Gastrocnemius medialis (tissue), 4 donors: ENCODE measurements around the gene HGS. TPM values are rescaled to one million over a fixed set of nuclear protein-coding genes. Genes with fewer than 3 reads are reported as not detected.
"Not testable (repeated sequence)": the region's sequence is repeated elsewhere in the genome, so short reads cannot be mapped to it uniquely, and the experiment has no call there.

Experiments used
- ATAC-seq, 2 donors: fragments of 150-250 bp; one replicate each; pipeline ENCODE4 v1.9.1; 2016
- DNase-seq, 2 donors: peaks; one replicate each; pipeline ENCODE4 v3.0.0-alpha.2; 2019
- H3K27ac ChIP-seq, 4 donors: fragments of 200-600 bp; sonication (generic); 1 replicate in 1 of 4; 2 replicates in 3 of 4; pipeline ENCODE4 v1.5.1; 2016 to 2018; ENCODE audit warnings: mild to moderate bottlenecking in 2 of 4, moderate library complexity in 1 of 4
- H3K27me3 ChIP-seq, 3 donors: fragments of 200-600 bp; sonication (generic) in 2 of 3; 1 replicate in 1 of 3; 2 replicates in 2 of 3; pipeline versions ENCODE4 v1.5.1 to v1.6.0; 2016 to 2019; ENCODE audit warnings: mild to moderate bottlenecking in 1 of 3, moderate library complexity in 1 of 3
- H3K36me3 ChIP-seq, 2 donors: fragments of 200-600 bp; sonication (generic) in 1 of 2; one replicate each; pipeline ENCODE4 v1.5.1; 2017 to 2018
- H3K4me1 ChIP-seq, 2 donors: fragments of 200-600 bp; sonication (generic) in 1 of 2; one replicate each; pipeline ENCODE4 v1.5.1; 2016 to 2017; ENCODE audit warnings: mild to moderate bottlenecking in 2 of 2
- H3K4me3 ChIP-seq, 4 donors: fragments of 200-600 bp; sonication (generic) in 3 of 4; 1 replicate in 1 of 4; 2 replicates in 3 of 4; pipeline ENCODE4 v1.5.1; 2016 to 2019; ENCODE audit warnings: mild to moderate bottlenecking in 2 of 4
- H3K9me3 ChIP-seq, 3 donors: fragments of 200-600 bp; sonication (generic) in 2 of 3; 1 replicate in 1 of 3; 2 replicates in 2 of 3; pipeline ENCODE4 v1.5.1; 2016 to 2019
- POLR2A ChIP-seq, 2 donors: fragments of 450-650 bp; IDR thresholded peaks; one replicate each; pipeline ENCODE4 v1.6.1; 2017; ENCODE audit warnings: antibody characterized with exemption in 2 of 2, mild to moderate bottlenecking in 2 of 2, moderate library complexity in 2 of 2
- in situ Hi-C, 4 donors: fragments of 200-750 bp; cut with MboI; loops; one replicate each; pipeline versions ENCODE4 v1.15.0 to v1.8.0; 2017; ENCODE audit warnings: low sequenced_read_pairs in 4 of 4
- intact Hi-C: fragments of 100-400 bp; cut with DNase I; formaldehyde crosslinking; loops from one replicate; pipeline ENCODE4 v1.15.1; 2023; ENCODE audit warnings: low total_unique reads
- total RNA-seq, 4 donors: library from RNA; depleted of rRNA; stranded (reverse); fragments of >200 nt; gene quantifications; one replicate each; pipeline versions ENCODE4 v1.1.0 to v1.2.3, GENCODE V29; 2016
- TF ChIP-seq, protein P1 (sequence below), 5 experiments: fragments of 450-650 bp in 3 of 5; fragments of 200-600 bp in 2 of 5; sonication (generic) in 2 of 5; IDR thresholded peaks in 4 of 5; conservative IDR thresholded peaks in 1 of 5; 1 replicate in 4 of 5; 2 replicates in 1 of 5; pipeline ENCODE4 v1.5.1; 2016 to 2019; ENCODE audit warnings: antibody characterized with exemption in 5 of 5, mild to moderate bottlenecking in 3 of 5, moderate library complexity in 3 of 5

HGS gene
- total RNA-seq, 4 donors from 2014 or later = 62.1 to 150 (median 113) TPM

GRCh38 chr17:81737947-81738800, 54.4 kb downstream of the HGS start:
- in situ Hi-C loops (no loop called here), intact Hi-C loops (no loop called here)
- ATAC-seq = no peak
- no peaks in the 10 kb centered on the region for H3K36me3 ChIP-seq
- H3K9me3 ChIP-seq = no peaks in the 10 kb centered on the region
- peaks cover 17 to 35% (median 25%) of the 10 kb centered on the region in 3 donors for H3K27me3 ChIP-seq
- H3K4me1 ChIP-seq = peaks cover 4 to 5% of the 10 kb centered on the region in 2 donors
- DNase-seq = no peak
- TF ChIP-seq, protein P1, sequence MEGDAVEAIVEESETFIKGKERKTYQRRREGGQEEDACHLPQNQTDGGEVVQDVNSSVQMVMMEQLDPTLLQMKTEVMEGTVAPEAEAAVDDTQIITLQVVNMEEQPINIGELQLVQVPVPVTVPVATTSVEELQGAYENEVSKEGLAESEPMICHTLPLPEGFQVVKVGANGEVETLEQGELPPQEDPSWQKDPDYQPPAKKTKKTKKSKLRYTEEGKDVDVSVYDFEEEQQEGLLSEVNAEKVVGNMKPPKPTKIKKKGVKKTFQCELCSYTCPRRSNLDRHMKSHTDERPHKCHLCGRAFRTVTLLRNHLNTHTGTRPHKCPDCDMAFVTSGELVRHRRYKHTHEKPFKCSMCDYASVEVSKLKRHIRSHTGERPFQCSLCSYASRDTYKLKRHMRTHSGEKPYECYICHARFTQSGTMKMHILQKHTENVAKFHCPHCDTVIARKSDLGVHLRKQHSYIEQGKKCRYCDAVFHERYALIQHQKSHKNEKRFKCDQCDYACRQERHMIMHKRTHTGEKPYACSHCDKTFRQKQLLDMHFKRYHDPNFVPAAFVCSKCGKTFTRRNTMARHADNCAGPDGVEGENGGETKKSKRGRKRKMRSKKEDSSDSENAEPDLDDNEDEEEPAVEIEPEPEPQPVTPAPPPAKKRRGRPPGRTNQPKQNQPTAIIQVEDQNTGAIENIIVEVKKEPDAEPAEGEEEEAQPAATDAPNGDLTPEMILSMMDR (IDR thresholded peaks at IDR 0.05 in 4 of 5, conservative IDR thresholded peaks at IDR 0.05 in 1 of 5) = no peak
- no peak for TF ChIP-seq POLR2A (IDR thresholded peaks at IDR 0.05)
- no peak overlapping the region for H3K4me3 ChIP-seq
- no peak overlapping the region for H3K27ac ChIP-seq

- Histone ChIP-seq H3K4me3 (no peak overlapping the region), H3K27me3 (peaks cover 17 to 35% (median 25%) of the 10 kb centered on the region in 3 donors), H3K36me3 (no peaks in the 10 kb centered on the region), H3K4me1 (peaks cover 3% of the 10 kb centered on the region in 2 donors), H3K27ac (no peak overlapping the region), H3K9me3 (no peaks in the 10 kb centered on the region)
- in situ Hi-C loops (no loop called here), intact Hi-C loops (no loop called here)
- ATAC-seq = no peak
- TF ChIP-seq, protein P1 (IDR thresholded peaks at IDR 0.05 in 4 of 5, conservative IDR thresholded peaks at IDR 0.05 in 1 of 5) = no peak
- TF ChIP-seq POLR2A (IDR thresholded peaks at IDR 0.05) = no peak
- no peak for DNase-seq
These were observed 55.1 kb downstream of the HGS start for GRCh38 chr17:81738801-81739393.

DNA sequence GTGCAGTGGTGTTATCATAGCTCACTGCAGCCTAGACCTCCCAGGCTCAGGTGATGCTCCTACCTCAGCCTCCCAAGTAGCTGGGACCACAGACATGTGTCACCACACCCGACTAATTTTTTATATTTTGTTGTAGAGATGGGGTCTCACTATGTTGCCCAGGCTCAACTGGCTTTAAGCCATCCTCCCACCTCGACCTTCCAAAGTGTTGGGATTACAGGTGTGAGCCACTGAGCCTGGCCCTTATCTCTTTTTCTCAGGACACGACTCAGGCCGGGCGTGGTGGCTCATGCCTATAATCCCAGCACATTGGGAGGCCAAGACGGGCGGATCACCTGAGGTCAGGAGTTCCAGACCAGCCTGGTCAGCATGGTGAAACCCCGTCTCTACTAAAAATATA, 55.8 kb downstream of the HGS start:
- intact Hi-C loops, H3K4me3 ChIP-seq, H3K9me3 ChIP-seq, H3K36me3 ChIP-seq, ATAC-seq, in situ Hi-C loops, H3K27ac ChIP-seq, H3K4me1 ChIP-seq, DNase-seq: not testable (repeated sequence)
- H3K27me3 ChIP-seq = peaks cover 17 to 31% (median 25%) of the 10 kb centered on the region in 3 donors

DNA sequence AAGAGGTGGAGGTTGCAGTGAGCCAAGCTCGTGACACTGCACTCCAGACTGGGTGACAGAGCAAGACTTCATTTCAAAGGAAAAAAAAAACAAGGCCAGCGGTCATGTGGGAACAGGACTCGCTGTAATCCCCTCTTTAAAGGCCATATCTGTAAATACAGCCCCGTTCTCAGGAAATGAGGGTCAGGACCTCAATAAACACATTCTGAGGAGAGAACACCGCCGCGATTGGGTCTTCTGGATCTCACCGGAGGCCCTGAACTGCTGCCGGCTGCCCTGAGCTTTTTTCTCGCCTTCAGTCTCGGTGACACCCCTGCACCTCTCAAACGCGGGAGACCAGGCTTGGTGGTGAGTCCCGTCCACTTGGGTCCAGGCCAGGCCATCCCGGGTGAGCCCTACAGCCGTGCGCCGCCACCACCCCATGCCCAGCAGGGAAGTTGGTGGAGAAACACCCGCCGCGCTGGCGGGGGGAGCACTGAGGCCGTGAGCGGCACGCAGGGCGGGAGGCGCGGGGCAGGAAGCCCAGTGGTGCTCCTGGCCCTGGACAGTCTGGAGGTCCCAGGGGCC, 56.7 kb downstream of the HGS start:
- intact Hi-C loops (no loop called here), in situ Hi-C loops (no loop called here)
- TF ChIP-seq POLR2A (IDR thresholded peaks at IDR 0.05) = no peak
- TF ChIP-seq, protein P1 (IDR thresholded peaks at IDR 0.05 in 4 of 5, conservative IDR thresholded peaks at IDR 0.05 in 1 of 5) = no peak
- Histone ChIP-seq H3K36me3 (no peaks in the 10 kb centered on the region), H3K27me3 (peaks cover 12 to 31% (median 25%) of the 10 kb centered on the region in 3 donors), H3K4me1 (no peaks in the 10 kb centered on the region), H3K4me3 (no peak overlapping the region), H3K9me3 (no peaks in the 10 kb centered on the region), H3K27ac (no peak overlapping the region)
- DNase-seq (no peak), ATAC-seq (no peak)

DNA sequence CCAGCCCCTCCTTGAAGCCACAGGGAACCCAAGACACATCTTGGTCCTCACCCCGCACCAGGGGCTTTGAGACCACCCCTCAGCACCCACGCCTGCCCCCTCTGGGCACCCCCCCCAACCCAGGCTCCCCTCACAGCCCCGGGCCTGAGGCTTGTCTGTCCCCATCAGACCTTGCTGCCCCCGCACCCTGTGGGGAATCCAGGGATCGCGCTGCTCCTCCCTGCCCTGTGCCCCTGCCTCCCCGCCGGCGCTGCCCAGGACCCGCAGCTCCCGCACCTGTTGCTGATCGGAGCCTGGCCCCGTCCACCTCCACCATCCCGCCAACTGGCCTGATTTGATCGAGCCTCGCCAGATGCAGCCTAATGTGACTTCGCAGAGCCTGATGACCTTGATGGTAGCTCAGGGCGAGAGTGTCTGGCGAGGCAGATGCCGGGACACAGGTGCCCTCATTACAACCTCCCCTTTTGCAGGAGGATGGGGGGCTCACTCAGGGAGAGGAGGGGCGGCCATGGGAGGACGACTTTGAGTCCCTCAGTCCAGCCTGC, 57.3 kb downstream of the HGS start:
- intact Hi-C loops (no loop called here), in situ Hi-C loops (no loop called here)
- ATAC-seq = no peak
- no peaks in the 10 kb centered on the region for H3K36me3 ChIP-seq
- DNase-seq = no peak
- no peaks in the 10 kb centered on the region for H3K4me1 ChIP-seq
- H3K27ac ChIP-seq = no peak overlapping the region
- TF ChIP-seq, protein P1 (IDR thresholded peaks at IDR 0.05 in 4 of 5, conservative IDR thresholded peaks at IDR 0.05 in 1 of 5) = no peak
- no peak for TF ChIP-seq POLR2A (IDR thresholded peaks at IDR 0.05)
- H3K4me3 ChIP-seq = no peak overlapping the region
- peaks cover 12 to 31% (median 25%) of the 10 kb centered on the region in 3 donors for H3K27me3 ChIP-seq
- no peaks in the 10 kb centered on the region for H3K9me3 ChIP-seq
